Lower leg skin (tissue), 4 donors: ENCODE data around the gene PITPNC1. TPM values are rescaled to one million over a fixed set of nuclear protein-coding genes. Genes with fewer than 3 reads are reported as not detected.

ENCODE experiments used
- DNase-seq, 2 donors: peaks; one replicate each; pipeline ENCODE4 v3.0.0-alpha.2; 2019; ENCODE audit warnings: low spot score in 2 of 2
- H3K4me3 ChIP-seq: fragments of 200-600 bp; sonication (generic); 2 replicates; pipeline ENCODE4 v1.5.1; 2017; ENCODE audit warnings: mild to moderate bottlenecking, low read depth; ENCODE audit not compliant: poor library complexity, severe bottlenecking
- CTCF ChIP-seq, 3 donors: fragments of 450-650 bp; IDR thresholded peaks; one replicate each; pipeline ENCODE4 v1.5.1; 2016; ENCODE audit warnings: antibody characterized with exemption in 3 of 3, mild to moderate bottlenecking in 3 of 3, moderate library complexity in 2 of 3
- POLR2A ChIP-seq, 2 donors: fragments of 450-650 bp; IDR thresholded peaks; one replicate each; pipeline ENCODE4 v1.6.1; 2016 to 2017; ENCODE audit warnings: antibody characterized with exemption in 2 of 2, mild to moderate bottlenecking in 1 of 2, moderate library complexity in 1 of 2
- WGBS, 2 donors: methylation state at CpG; one replicate each; pipeline ENCODE4 v1.1.5; 2018; 5-methylcytosine and 5-hydroxymethylcytosine counted together
- intact Hi-C: fragments of 100-400 bp; cut with DNase I; formaldehyde crosslinking; loops from one replicate; pipeline ENCODE4 v1.15.0; 2023; ENCODE audit warnings: low total_unique reads
- total RNA-seq, 4 donors: library from RNA; depleted of rRNA; stranded (reverse); fragments of >200 nt; gene quantifications; one replicate each; pipeline ENCODE4 v1.1.0, GENCODE V29; 2016

PITPNC1 gene
- total RNA-seq, 4 donors from 2014 or later, result 1.7 to 8.2 (median 4.6) TPM

GRCh38 chr17:67366193-67367157, 10.6 kb upstream of the PITPNC1 start, which contains the start of gene PSMD12:
Gene PSMD12, minus strand, starts transcription at chr17:67366577. Its CDS starts 58 bp downstream, at chr17:67366519.
- peak; percentile 89 to 98 for DNase-seq
- no peak for TF ChIP-seq POLR2A (IDR thresholded peaks at IDR 0.05)
- peak in 1 of 3 donors; percentile 25 for TF ChIP-seq CTCF (IDR thresholded peaks at IDR 0.05)
- whole genome bisulfite sequencing, 2 donors, result 1 to 2% methylated on average over 37 to 43 of the region's 55 CpGs
- peak within 1 kb of the TSS; percentile 87 for H3K4me3 ChIP-seq
- intact Hi-C loops, result no loop called here

GRCh38 chr17:67369676-67370075, 7.4 kb upstream of the PITPNC1 start:
- intact Hi-C loops, result loop anchor here (10.0 kb wide), 1 partner anchor 655 kb away; no protein-coding TSS in a partner anchor
- TF ChIP-seq CTCF (IDR thresholded peaks at IDR 0.05), result no peak
- TF ChIP-seq POLR2A (IDR thresholded peaks at IDR 0.05), result no peak
- no peak for DNase-seq
- no peak overlapping the region for H3K4me3 ChIP-seq

DNA sequence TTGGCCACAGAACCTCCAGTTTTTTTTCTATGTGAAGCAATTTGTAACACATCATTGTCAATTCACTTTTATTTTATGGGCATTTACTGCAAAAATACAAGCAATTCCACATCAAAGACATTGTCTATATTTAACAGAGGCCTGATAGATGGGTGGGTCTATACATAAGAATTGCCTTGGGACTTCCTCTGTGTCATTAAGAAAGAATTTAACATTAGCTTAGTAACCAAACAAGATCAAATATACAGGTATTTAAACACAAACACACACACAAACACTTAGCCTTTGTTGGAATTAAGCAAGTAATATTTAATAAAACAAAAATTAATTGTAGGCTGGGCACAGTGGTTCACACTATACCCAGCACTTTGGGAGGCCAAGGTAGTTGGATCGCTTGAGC, 4.3 kb upstream of the PITPNC1 start:
- no peak for DNase-seq
- H3K4me3 ChIP-seq, result no peak overlapping the region
- intact Hi-C loops, result loop anchor here (10.0 kb wide), 1 partner anchor 658 kb away; no protein-coding TSS in a partner anchor
- WGBS, 2 donors, result 70 to 92% methylated on average over 1 of the region's 1 CpG
- TF ChIP-seq CTCF (IDR thresholded peaks at IDR 0.05), result no peak
- no peak for TF ChIP-seq POLR2A (IDR thresholded peaks at IDR 0.05)

DNA sequence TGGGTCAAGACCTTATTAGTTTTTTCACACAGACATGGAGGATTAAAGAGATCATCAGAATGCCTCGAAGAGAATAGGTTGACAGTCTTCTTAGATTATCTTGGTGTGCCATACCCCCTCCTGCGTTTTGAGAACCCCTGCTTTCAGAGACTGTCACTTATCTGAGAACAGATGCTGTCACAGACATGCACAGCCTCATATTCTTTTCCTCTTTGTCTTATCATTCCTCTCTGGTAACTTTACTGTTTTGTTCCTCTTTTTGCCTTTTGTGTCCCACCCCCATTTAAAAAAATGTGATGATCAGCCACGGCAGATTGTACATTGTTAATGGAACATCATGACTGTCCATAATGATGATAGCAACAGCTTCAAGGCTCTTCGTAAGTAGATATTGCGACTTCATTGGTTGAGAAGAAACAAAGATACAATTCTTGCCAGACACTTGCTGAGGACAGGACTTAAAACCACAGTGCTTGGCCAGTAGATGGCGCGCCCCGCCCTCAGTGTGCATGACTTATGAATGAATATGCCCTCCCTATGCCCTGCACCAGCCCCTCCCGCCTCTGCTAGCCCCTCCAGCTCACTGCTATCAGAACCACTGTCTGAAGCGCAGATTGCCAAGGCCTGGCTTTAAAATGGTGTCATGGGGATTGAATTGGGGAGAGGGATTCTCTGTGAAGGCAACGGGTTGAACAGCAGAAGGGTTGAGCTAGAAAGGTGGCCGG, 2.6 kb upstream of the PITPNC1 start:
- H3K4me3 ChIP-seq, result no peak overlapping the region
- intact Hi-C loops, result loop anchor here (5.0 to 10.0 kb wide), 2 partner anchors 318 to 660 kb away; no protein-coding TSS in a partner anchor
- TF ChIP-seq POLR2A (IDR thresholded peaks at IDR 0.05) (no peak), CTCF (IDR thresholded peaks at IDR 0.05) (peak in 1 of 3 donors; percentile 29)
- 19 to 23% methylated on average over 12 of the region's 12 CpGs for whole genome bisulfite sequencing, 2 donors
- DNase-seq, result peak; percentile 81 to 97

DNA sequence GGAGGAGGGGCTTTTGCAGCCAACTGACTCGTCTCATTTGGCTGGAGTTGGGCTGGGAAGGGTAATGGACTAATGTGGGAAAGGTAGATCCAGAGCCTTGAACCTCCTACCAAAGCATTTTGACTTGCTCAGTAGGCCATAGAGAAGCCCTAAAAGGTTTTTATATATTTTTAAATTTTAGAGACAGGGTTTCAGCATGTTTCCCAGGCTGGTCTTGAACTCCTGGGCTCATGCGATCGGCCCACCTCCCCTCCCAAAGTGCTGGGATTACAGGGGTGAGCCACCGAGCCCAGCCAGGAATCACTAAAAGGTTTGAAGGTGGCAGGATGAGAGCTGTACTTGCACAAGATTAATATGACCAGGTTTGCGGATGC, 2.0 kb upstream of the PITPNC1 start:
- 72 to 77% methylated on average over 5 of the region's 5 CpGs for WGBS, 2 donors
- DNase-seq, result no peak
- intact Hi-C loops, result loop anchor here (5.0 to 10.0 kb wide), 2 partner anchors 317 to 660 kb away; no protein-coding TSS in a partner anchor
- no peak overlapping the region for H3K4me3 ChIP-seq
- no peak for TF ChIP-seq CTCF (IDR thresholded peaks at IDR 0.05)
- no peak for TF ChIP-seq POLR2A (IDR thresholded peaks at IDR 0.05)
